Lower leg skin (tissue), 3 donors: ENCODE data around the gene ABCA13.

Experiments used
- CTCF ChIP-seq, 3 donors: fragments of 450-650 bp; IDR thresholded peaks; one replicate each; pipeline ENCODE4 v1.5.1; 2016; ENCODE audit warnings: antibody characterized with exemption in 3 of 3, mild to moderate bottlenecking in 3 of 3, moderate library complexity in 2 of 3
- POLR2A ChIP-seq, 2 donors: fragments of 450-650 bp; IDR thresholded peaks; one replicate each; pipeline ENCODE4 v1.6.1; 2016 to 2017; ENCODE audit warnings: antibody characterized with exemption in 2 of 2, mild to moderate bottlenecking in 1 of 2, moderate library complexity in 1 of 2

DNA sequence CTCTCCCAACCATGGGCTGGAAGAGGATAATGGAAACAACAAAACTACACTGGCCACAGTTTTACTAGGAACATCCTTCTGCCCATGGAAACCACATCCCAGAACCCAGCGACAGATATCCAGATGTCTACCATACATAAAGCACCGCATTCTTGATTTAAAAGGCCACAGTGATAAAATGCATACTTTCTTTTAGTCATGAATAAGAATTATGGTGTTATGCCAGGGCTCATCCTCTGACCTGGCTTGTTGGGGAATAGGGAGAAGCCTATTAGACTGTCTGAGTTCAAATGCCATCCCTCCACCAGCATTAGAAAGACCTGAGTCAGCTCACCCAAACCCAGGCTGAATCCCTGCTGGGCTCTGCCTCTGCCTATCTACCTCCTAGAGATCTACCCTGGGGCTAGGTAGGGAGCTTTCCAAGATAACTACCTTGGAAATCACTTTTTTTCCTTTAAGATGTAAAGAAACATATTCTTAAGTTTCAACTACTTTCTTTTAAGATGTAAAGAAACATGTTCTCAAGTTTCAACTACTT, 5.2 kb downstream of the ABCA13 start:
- TF ChIP-seq POLR2A (IDR thresholded peaks at IDR 0.05), result no peak
- TF ChIP-seq CTCF (IDR thresholded peaks at IDR 0.05), result no peak
